LNCaP clone FGC (cell line): ENCODE measurements around the gene GNB1L.
A peak's percentile ranks its signal among the peaks of the same experiment; 100 is the strongest.

Experiments
- DNase-seq: peaks from one replicate; pipeline ENCODE4 v3.0.0-alpha.2; 2011; ENCODE audit warnings: low read depth
- H3K4me3 ChIP-seq: 2 replicates; pipeline ENCODE4 v1.5.1; 2011; ENCODE audit warnings: mild to moderate bottlenecking, low read depth, low read length, control low read depth
- TF ChIP-seq, protein P1 (sequence below): IDR thresholded peaks from 2 replicates; pipeline ENCODE4 v1.5.1; 2012; ENCODE audit warnings: mild to moderate bottlenecking; ENCODE audit not compliant: control insufficient read depth, insufficient read depth; ENCODE audit errors: extremely low read depth

GNB1L gene

DNA sequence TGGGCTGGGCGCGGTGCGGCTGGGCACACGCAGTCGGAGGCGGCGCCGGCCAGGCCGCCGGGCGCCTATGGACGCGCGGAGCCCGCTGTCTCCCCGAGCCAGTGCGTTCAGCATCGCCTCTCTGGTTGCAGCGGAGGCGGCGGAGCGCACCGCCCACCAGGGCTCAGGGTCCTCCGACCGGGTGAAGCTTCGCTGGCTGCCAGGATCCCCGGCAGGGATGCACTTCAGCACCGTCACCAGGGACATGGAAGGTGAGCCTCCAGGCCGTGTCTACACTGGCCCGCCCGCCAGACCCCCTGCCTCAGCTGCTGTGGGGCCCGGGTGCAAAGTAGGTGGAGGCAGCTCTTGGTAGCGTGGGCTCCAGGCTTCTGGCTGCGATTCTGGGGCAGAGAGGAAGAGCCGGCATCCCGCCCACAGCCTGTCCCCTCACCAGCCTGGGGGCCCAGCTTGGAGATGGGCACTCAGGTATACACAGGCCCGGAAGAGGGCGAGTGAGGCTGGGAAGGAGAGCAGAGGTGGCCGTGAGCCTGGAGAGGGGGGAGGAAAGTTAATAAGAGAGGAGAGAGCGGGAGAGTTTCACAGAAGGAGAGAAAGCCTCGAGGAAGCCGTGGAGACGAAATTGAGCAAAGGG is 95.1 kb downstream of the GNB1L start:
- DNase-seq = no peak
- peak overlapping the region; percentile 47; the same call in 1 of the 2 replicates for H3K4me3 ChIP-seq
- TF ChIP-seq, protein P1, sequence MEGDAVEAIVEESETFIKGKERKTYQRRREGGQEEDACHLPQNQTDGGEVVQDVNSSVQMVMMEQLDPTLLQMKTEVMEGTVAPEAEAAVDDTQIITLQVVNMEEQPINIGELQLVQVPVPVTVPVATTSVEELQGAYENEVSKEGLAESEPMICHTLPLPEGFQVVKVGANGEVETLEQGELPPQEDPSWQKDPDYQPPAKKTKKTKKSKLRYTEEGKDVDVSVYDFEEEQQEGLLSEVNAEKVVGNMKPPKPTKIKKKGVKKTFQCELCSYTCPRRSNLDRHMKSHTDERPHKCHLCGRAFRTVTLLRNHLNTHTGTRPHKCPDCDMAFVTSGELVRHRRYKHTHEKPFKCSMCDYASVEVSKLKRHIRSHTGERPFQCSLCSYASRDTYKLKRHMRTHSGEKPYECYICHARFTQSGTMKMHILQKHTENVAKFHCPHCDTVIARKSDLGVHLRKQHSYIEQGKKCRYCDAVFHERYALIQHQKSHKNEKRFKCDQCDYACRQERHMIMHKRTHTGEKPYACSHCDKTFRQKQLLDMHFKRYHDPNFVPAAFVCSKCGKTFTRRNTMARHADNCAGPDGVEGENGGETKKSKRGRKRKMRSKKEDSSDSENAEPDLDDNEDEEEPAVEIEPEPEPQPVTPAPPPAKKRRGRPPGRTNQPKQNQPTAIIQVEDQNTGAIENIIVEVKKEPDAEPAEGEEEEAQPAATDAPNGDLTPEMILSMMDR = no peak

DNA sequence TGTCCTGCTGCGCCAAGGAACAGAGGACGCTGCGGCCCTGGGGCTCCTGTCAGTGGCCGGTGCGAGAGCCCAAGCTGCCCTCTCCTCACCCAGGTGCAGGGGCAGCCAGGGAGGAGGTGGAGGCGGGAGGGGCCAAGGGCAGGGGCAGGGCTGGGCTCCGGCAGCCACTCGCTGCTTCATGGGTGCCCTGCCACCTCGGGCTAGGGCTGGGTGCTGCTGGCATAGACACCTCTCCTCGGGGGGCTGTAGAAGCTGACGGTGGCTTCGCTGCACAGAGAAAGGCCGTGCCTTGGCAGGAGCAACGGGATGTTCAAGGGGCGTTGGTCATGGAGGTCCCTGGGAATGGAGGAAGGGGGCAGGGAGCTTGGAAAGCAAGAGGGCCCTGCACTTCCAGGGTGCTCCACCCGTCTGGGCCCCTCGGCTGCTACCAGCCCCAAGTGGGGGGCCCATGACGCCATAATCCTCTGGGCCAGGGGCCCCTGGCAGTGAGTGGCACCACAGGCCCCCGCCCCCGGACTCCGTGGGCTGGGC is 95.7 kb downstream of the GNB1L start:
- TF ChIP-seq, protein P1 = no peak
- H3K4me3 ChIP-seq = no peak overlapping the region
- no peak for DNase-seq

DNA sequence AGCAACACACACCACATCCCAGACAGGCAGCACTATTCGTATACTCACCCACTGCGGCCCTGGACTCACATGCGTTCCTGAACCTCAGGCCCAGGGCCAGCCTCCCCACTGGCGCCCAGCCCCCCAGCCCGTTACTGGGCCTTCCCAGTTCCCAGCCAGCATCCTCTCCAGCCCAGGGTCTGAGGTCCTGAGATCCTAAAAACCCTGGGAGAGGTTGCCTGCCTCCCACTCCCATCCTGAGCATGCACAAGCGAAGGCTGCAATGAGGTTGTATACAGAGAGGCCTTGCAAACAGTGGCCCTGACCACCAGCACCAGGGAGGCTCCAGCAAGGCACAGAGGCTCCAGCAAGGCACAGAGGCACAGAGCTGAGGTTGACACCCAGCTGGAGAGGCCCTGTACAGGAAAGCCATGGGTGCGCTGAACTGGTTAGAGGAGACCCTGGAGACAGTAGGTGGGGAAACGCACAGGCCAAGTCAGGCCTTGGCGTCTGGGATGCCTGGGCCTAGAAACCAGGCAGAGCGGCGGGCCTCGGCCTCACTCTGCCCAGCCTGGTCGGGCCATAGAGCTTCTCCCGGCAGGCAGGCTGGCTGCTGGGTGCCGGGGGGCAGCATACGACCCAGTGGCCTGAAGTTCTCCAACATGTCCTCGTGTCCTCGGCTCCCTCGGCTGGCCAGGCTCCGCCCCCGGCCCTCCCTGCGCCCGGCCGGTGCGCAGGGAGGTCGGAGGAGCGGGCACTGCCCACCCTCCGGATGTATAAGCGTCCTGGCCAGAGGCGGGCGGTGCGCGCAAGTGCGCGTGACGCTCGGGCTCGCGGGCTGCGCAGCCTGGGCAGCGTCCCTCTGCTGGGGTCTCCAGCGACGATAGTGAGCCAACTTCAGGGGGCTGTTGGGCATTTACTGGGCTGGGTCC is 96.4 kb downstream of the GNB1L start:
- TF ChIP-seq, protein P1 = no peak
- no peak overlapping the region for H3K4me3 ChIP-seq
- no peak for DNase-seq

DNA sequence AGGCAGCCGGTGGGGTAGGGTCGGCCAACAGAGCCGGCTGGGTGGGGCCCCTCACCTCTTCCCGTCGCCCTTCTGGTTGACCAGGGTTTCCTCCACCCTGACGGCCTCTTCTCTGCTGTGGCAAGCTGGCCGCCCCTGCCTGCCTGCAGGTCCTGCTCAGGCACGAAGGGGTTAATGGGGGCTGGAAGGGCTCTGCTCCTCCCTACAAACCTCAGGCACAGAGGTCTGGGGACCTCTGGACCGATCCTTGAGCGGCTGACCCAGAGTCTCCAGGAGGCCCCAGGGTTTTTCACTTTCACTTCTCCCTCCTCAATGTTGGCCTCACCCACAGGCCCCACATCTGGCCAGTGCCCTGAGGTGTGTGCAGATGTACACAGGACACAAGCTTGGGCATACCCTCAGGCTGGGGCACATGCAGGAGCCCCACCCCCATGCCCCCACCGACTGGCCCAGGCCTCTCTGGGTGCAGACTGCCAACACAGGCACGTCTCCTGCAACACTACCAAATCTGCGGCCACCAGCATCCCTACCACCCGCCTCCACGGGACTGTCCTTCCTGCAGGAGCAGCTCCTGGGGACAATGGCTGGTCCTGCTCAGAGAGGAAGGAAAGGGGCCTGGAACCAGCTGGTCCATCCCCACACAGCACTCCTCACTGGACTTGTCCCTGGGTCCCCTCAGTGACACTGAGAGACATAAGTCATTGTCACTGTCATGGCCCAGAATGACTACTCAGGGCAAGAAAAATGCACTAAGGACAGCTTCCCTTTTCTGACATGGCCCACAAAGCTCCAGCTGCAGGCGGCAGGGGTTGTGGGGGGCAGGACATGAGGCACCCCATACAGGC is 97.3 kb downstream of the GNB1L start:
- TF ChIP-seq, protein P1 = no peak
- DNase-seq = no peak
- H3K4me3 ChIP-seq = peak overlapping the region; percentile 51

DNA sequence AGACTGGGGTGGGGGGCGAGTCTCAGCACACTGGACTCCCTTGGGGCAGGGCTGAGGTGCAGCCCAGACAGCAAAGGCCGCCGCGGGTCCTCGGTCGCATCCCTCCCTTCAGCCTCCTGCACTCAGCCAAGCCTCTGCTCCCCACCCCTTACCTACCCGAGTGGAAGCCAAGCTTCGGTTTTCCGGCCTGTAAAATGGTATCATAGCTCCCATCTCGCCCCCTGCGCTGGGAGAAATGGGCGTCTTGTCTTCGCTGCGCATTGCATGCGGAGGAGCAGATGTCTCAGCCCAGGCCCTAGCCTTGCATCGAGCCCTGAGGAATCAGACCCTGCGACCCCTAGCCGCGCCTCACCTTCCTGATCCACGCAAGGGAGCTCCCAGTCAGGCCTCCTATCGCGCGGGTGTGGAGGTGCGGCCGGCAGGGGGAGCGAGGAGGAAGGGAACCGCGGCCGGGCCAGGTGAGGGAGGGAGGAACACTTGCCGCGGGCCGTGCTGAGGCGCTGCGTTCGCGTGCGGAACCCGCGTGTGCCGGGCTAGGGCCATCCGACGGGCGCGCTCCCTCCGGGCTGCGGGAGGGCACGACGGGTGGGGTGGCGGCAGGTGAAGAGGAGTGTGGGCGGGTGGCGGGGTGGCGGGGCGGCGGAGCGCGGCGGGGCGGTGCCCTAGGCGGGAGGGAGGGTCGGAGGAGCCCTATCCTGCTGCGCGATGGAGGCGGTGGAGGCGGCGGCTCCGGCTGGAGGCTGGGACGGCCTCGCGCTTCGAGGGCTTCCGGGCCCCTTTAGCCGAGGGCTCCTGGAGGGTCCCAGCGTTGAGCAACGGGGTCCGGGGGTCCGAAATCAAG is 98.2 kb downstream of the GNB1L start:
- TF ChIP-seq, protein P1 = peak; percentile 88
- peak overlapping the region; percentile 51 for H3K4me3 ChIP-seq
- DNase-seq = peak; percentile 26
